Transverse colon (tissue), 4 donors: ENCODE results near the gene GID4. TPM values are rescaled to one million over a fixed set of nuclear protein-coding genes. Genes with fewer than 3 reads are reported as not detected.

Experiments
- DNase-seq: peaks from one replicate; pipeline ENCODE4 v3.0.0-alpha.2; 2019
- H3K27ac ChIP-seq, 4 donors: fragments of 200-600 bp; sonication (generic); 2 replicates each; pipeline ENCODE4 v1.5.1; 2016 to 2018; ENCODE audit warnings: inconsistent platforms in 4 of 4
- H3K27me3 ChIP-seq: fragments of 200-600 bp; sonication (generic); 2 replicates; pipeline ENCODE4 v1.5.1; 2017; ENCODE audit warnings: inconsistent platforms
- H3K36me3 ChIP-seq, 4 donors: fragments of 200-600 bp; sonication (generic); 2 replicates each; pipeline ENCODE4 v1.5.1; 2017 to 2019; ENCODE audit warnings: inconsistent platforms in 4 of 4
- H3K4me1 ChIP-seq, 4 donors: fragments of 200-600 bp; sonication (generic); 2 replicates each; pipeline ENCODE4 v1.5.1; 2017 to 2020; ENCODE audit warnings: inconsistent platforms in 4 of 4
- H3K4me3 ChIP-seq, 4 donors: fragments of 200-600 bp; sonication (generic); 1 replicate in 1 of 4; 2 replicates in 3 of 4; pipeline versions ENCODE4 v1.5.1 to v1.6.1; 2017 to 2019; ENCODE audit warnings: inconsistent platforms in 4 of 4
- H3K9me3 ChIP-seq, 2 donors: fragments of 200-600 bp; sonication (generic); 2 replicates each; pipeline ENCODE4 v1.5.1; 2017 to 2019; ENCODE audit warnings: inconsistent platforms in 2 of 2
- CTCF ChIP-seq, 5 experiments: fragments of 200-600 bp in 3 of 5; fragments of 450-650 bp in 2 of 5; sonication (generic) in 3 of 5; IDR thresholded peaks; 1 replicate in 2 of 5; 2 replicates in 3 of 5; pipeline ENCODE4 v1.5.1; 2016 to 2017; ENCODE audit warnings: antibody characterized with exemption in 5 of 5, inconsistent platforms in 3 of 5, mild to moderate bottlenecking in 2 of 5, moderate library complexity in 1 of 5
- EP300 ChIP-seq: sonication (generic); formaldehyde crosslinking; IDR thresholded peaks from one replicate; pipeline ENCODE4 v1.6.1; 2017; ENCODE audit warnings: antibody characterized with exemption, low read depth
- POLR2A ChIP-seq: fragments of 450-650 bp; IDR thresholded peaks from one replicate; pipeline ENCODE4 v1.6.1; 2016; ENCODE audit warnings: antibody characterized with exemption, mild to moderate bottlenecking, moderate library complexity
- POLR2AphosphoS5 ChIP-seq, 3 donors: sonication (generic); formaldehyde crosslinking; IDR thresholded peaks; one replicate each; pipeline ENCODE4 v1.6.1; 2016; ENCODE audit warnings: antibody characterized with exemption in 3 of 3
- WGBS, 2 donors: methylation state at CpG; one replicate each; pipeline ENCODE4 v1.1.5; 2018; ENCODE audit warnings: low coverage in 1 of 2; 5-methylcytosine and 5-hydroxymethylcytosine counted together
- in situ Hi-C, 4 donors: fragments of 200-750 bp; cut with MboI; loops; one replicate each; pipeline versions ENCODE4 v1.15.0 to v1.15.1; 2017; ENCODE audit warnings: low sequenced_read_pairs in 3 of 4, low pct_ligation_motif_present in 1 of 4, low pct_unique_long_range_greater_than_20kb in 1 of 4
- intact Hi-C: fragments of 100-400 bp; cut with DNase I; formaldehyde crosslinking; loops from one replicate; pipeline ENCODE4 v1.15.1; 2023; ENCODE audit warnings: low total_unique reads
- total RNA-seq, 4 donors: library from RNA; depleted of rRNA; stranded (reverse); fragments of >200 nt; gene quantifications; one replicate each; pipeline ENCODE4 v1.1.0, GENCODE V29; 2016

GID4 gene
- total RNA-seq, 4 donors from 2014 or later: 7.0 to 39.6 (median 9.4) TPM

GRCh38 chr17:18016426-18016825, 22.8 kb upstream of the GID4 start:
- in situ Hi-C loops (no loop called here), intact Hi-C loops (no loop called here)
- no peaks in the 10 kb centered on the region for H3K27me3 ChIP-seq
- no peak overlapping the region for H3K4me3 ChIP-seq
- DNase-seq: no peak
- H3K4me1 ChIP-seq: no peaks in the 10 kb centered on the region
- no peak overlapping the region for H3K27ac ChIP-seq
- H3K36me3 ChIP-seq: no peaks in the 10 kb centered on the region
- no peaks in the 10 kb centered on the region for H3K9me3 ChIP-seq
- no peak for TF ChIP-seq CTCF (IDR thresholded peaks at IDR 0.05)
- 91 to 93% methylated on average over 6 to 12 of the region's 12 CpGs for WGBS, 2 donors

- no peaks in the 10 kb centered on the region for H3K27me3 ChIP-seq
- no peaks in the 10 kb centered on the region for H3K36me3 ChIP-seq
- no peak overlapping the region for H3K4me3 ChIP-seq
- TF ChIP-seq POLR2AphosphoS5 (IDR thresholded peaks at IDR 0.05) (no peak), CTCF (IDR thresholded peaks at IDR 0.05) (no peak), POLR2A (no peak), EP300 (no peak)
- no peaks in the 10 kb centered on the region for H3K9me3 ChIP-seq
- no peak overlapping the region for H3K27ac ChIP-seq
- in situ Hi-C loops: no loop called here
- intact Hi-C loops: no loop called here
- WGBS, 2 donors: 84% methylated on average over 3 of the region's 3 CpGs; no CpG with 5 or more reads in 1 of the 2 donors
- DNase-seq: no peak
- H3K4me1 ChIP-seq: no peaks in the 10 kb centered on the region
Observed at GRCh38 chr17:18017958-18018357, 21.2 kb upstream of the GID4 start.

GRCh38 chr17:18018411-18018921, 20.7 kb upstream of the GID4 start:
- no peaks in the 10 kb centered on the region for H3K36me3 ChIP-seq
- no peaks in the 10 kb centered on the region for H3K9me3 ChIP-seq
- H3K4me3 ChIP-seq: no peak overlapping the region
- WGBS, 2 donors: 98% methylated on average over 13 of the region's 15 CpGs; no CpG with 5 or more reads in 1 of the 2 donors
- no peak for DNase-seq
- intact Hi-C loops: no loop called here
- H3K27me3 ChIP-seq: no peaks in the 10 kb centered on the region
- TF ChIP-seq POLR2A (no peak), POLR2AphosphoS5 (IDR thresholded peaks at IDR 0.05) (no peak), CTCF (IDR thresholded peaks at IDR 0.05) (no peak), EP300 (no peak)
- no peak overlapping the region for H3K27ac ChIP-seq
- no peaks in the 10 kb centered on the region for H3K4me1 ChIP-seq
- in situ Hi-C loops: no loop called here

- Histone ChIP-seq H3K36me3 (no peaks in the 10 kb centered on the region), H3K4me3 (no peak overlapping the region), H3K27me3 (no peaks in the 10 kb centered on the region), H3K9me3 (no peaks in the 10 kb centered on the region), H3K4me1 (no peaks in the 10 kb centered on the region), H3K27ac (no peak overlapping the region)
- TF ChIP-seq POLR2A: no peak
- TF ChIP-seq POLR2AphosphoS5 (IDR thresholded peaks at IDR 0.05): no peak
- TF ChIP-seq EP300: no peak
- TF ChIP-seq CTCF (IDR thresholded peaks at IDR 0.05): no peak
- 80 to 82% methylated on average over 2 of the region's 2 CpGs for WGBS, 2 donors
- DNase-seq: no peak
- in situ Hi-C loops: loop anchor here in 2 of 4 donors (10.0 kb wide), 3 partner anchors 45 to 345 kb away; partner anchors contain the start of genes DRC3 (in 1 of the 2) and TOM1L2 (in 1 of the 2)
- intact Hi-C loops: no loop called here
Observed at GRCh38 chr17:18019838-18020154, 19.4 kb upstream of the GID4 start.
